Body of pancreas (tissue), 4 donors: ENCODE data around the gene MBTPS1.

ENCODE experiments used
- POLR2A ChIP-seq, 3 donors: fragments of 450-650 bp; IDR thresholded peaks; one replicate each; pipeline ENCODE4 v1.6.1; 2016; ENCODE audit warnings: antibody characterized with exemption in 3 of 3, mild to moderate bottlenecking in 2 of 3
- TF ChIP-seq, protein P1 (sequence below), 7 experiments: fragments of 450-650 bp in 4 of 7; fragments of 200-600 bp in 3 of 7; sonication (generic) in 3 of 7; IDR thresholded peaks; one replicate each; pipeline ENCODE4 v1.5.1; 2016 to 2019; ENCODE audit warnings: antibody characterized with exemption in 7 of 7

DNA sequence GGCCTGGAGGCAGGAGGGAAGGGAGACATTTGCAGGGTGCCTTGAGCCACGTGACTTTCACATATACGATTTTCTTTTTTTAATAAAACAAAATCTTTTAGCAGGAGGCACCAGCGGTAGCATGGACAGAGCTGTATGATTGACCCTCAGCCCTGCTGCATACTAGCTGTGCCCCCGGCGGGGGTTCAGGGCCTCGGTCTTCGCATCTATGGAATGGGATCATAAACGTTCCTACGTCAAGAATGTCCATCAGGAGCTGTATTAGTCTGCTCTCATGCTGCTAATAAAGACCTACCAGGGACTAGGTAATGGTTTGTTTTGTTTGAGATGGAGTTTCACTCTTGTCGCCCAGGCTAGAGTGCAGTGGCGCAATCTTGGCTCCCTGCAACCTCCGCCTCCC, 101.3 kb downstream of the MBTPS1 start:
- TF ChIP-seq, protein P1, sequence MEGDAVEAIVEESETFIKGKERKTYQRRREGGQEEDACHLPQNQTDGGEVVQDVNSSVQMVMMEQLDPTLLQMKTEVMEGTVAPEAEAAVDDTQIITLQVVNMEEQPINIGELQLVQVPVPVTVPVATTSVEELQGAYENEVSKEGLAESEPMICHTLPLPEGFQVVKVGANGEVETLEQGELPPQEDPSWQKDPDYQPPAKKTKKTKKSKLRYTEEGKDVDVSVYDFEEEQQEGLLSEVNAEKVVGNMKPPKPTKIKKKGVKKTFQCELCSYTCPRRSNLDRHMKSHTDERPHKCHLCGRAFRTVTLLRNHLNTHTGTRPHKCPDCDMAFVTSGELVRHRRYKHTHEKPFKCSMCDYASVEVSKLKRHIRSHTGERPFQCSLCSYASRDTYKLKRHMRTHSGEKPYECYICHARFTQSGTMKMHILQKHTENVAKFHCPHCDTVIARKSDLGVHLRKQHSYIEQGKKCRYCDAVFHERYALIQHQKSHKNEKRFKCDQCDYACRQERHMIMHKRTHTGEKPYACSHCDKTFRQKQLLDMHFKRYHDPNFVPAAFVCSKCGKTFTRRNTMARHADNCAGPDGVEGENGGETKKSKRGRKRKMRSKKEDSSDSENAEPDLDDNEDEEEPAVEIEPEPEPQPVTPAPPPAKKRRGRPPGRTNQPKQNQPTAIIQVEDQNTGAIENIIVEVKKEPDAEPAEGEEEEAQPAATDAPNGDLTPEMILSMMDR (IDR thresholded peaks at IDR 0.05): no peak
- TF ChIP-seq POLR2A (IDR thresholded peaks at IDR 0.05): no peak
